Mammary epithelial cell (primary cell): Measurements from ENCODE around the gene CALB2.

Experiments
- EZH2 ChIP-seq: IDR thresholded peaks from 2 replicates; pipeline ENCODE4 v1.6.1; 2012; ENCODE audit warnings: low read length, inconsistent platforms, borderline replicate concordance
- TF ChIP-seq, protein P1 (sequence below), 2 donors: IDR thresholded peaks in 1 of 2; conservative IDR thresholded peaks in 1 of 2; 2 replicates each; pipeline ENCODE4 v1.5.1; 2011 to 2012; ENCODE audit warnings: inconsistent platforms in 2 of 2, low read length in 2 of 2, mild to moderate bottlenecking in 2 of 2, control low read depth in 1 of 2, low read depth in 1 of 2; ENCODE audit not compliant: insufficient read depth in 1 of 2; ENCODE audit errors: extremely low read depth in 1 of 2

DNA sequence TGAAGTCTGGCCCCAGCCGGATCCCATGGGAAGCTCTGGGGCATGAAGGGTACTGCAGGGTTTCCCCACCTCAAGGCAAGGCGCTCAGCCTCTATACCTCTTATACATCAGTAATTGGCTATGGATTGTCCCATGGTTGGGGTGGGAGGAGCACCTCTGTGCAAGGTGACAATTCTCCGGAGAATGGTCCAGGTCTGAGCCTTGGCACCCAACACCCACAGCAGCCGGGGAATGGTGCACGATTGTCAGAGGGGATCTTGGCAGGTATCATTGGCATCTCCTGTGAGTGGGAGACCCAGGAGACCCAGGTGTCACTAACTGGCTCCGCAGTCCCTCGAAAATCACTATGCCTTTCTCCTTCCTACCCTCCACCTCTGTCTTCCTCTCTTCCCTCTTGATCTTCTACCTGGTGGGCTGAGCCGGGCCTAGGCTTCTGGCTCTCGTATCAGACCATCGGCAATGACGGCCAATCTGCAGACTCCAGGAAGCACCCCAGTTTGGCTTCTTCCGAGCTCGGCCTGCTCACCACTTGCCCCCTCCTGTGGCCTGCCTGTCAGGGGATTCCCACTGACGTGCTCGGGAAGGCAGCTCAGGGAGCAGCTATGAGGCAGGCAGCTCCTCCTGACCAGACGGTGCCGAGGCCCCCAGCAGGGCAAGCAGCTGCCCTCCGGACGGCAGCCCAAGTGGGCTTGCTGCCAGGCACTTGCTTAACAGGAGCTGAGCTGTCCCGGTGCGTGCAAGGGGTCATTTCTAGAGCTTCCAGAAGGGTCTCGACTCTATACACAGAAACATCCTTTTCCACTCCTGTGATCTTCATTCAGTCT is 10.0 kb upstream of the CALB2 start:
- TF ChIP-seq, protein P1, sequence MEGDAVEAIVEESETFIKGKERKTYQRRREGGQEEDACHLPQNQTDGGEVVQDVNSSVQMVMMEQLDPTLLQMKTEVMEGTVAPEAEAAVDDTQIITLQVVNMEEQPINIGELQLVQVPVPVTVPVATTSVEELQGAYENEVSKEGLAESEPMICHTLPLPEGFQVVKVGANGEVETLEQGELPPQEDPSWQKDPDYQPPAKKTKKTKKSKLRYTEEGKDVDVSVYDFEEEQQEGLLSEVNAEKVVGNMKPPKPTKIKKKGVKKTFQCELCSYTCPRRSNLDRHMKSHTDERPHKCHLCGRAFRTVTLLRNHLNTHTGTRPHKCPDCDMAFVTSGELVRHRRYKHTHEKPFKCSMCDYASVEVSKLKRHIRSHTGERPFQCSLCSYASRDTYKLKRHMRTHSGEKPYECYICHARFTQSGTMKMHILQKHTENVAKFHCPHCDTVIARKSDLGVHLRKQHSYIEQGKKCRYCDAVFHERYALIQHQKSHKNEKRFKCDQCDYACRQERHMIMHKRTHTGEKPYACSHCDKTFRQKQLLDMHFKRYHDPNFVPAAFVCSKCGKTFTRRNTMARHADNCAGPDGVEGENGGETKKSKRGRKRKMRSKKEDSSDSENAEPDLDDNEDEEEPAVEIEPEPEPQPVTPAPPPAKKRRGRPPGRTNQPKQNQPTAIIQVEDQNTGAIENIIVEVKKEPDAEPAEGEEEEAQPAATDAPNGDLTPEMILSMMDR (conservative IDR thresholded peaks at IDR 0.05 in 1 of 2, IDR thresholded peaks at IDR 0.05 in 1 of 2; ENCODE audit: extremely low read depth in 1 of 2, insufficient read depth in 1 of 2, low read depth in 1 of 2, low read length in 2 of 2): no peak
- no peak for TF ChIP-seq EZH2
